Inflammatory macrophage treated with lipopolysaccharide for 4 hours (primary cell): ENCODE measurements around the gene SPOP.
"Not testable (repeated sequence)": the region's sequence is repeated elsewhere in the genome, so short reads cannot be mapped to it uniquely, and the experiment has no call there.

Source experiments
- DNase-seq: peaks from one replicate; pipeline ENCODE4 v3.0.0-alpha.2; 2020

The SPOP gene

GRCh38 chr17:49695698-49696232 is 17.9 kb upstream of the SPOP start:
- DNase-seq = no peak

- peak; percentile 45 for DNase-seq
Observed at GRCh38 chr17:49694847-49695697, 17.2 kb upstream of the SPOP start.

GRCh38 chr17:49692751-49693150 is 14.9 kb upstream of the SPOP start:
- DNase-seq = no peak

- no peak for DNase-seq
Observed at GRCh38 chr17:49691677-49692191, 13.8 kb upstream of the SPOP start.

GRCh38 chr17:49691086-49691676 is 13.3 kb upstream of the SPOP start:
- DNase-seq = no peak

GRCh38 chr17:49690256-49690655 is 12.4 kb upstream of the SPOP start:
- DNase-seq = no peak

GRCh38 chr17:49688848-49689247 is 11.0 kb upstream of the SPOP start:
- no peak for DNase-seq

GRCh38 chr17:49687878-49688491 is 10.1 kb upstream of the SPOP start:
- DNase-seq = peak; percentile 36

GRCh38 chr17:49681106-49681979 is 3.4 kb upstream of the SPOP start:
- DNase-seq = peak; percentile 31

GRCh38 chr17:49680314-49680713 is 2.4 kb upstream of the SPOP start:
- DNase-seq = no peak

GRCh38 chr17:49677134-49677932 is 564 bp downstream of the SPOP start:
- peak; percentile 95 for DNase-seq

- peak; percentile 90 for DNase-seq
Observed at GRCh38 chr17:49676276-49676868, 1.5 kb downstream of the SPOP start.

- DNase-seq = no peak
Observed at GRCh38 chr17:49674507-49674906, 3.4 kb downstream of the SPOP start.

- not testable (repeated sequence) for DNase-seq
Observed at GRCh38 chr17:49673679-49674078, 4.2 kb downstream of the SPOP start.

- peak; percentile 43 for DNase-seq
Observed at GRCh38 chr17:49670641-49671040, 7.3 kb downstream of the SPOP start.

GRCh38 chr17:49670002-49670401 is 7.9 kb downstream of the SPOP start:
- no peak for DNase-seq

- DNase-seq = no peak
Observed at GRCh38 chr17:49667854-49668253, 10.0 kb downstream of the SPOP start.

- no peak for DNase-seq
Observed at GRCh38 chr17:49664706-49665211, 13.1 kb downstream of the SPOP start.

GRCh38 chr17:49659661-49660382 is 18.1 kb downstream of the SPOP start:
- DNase-seq = no peak

- no peak for DNase-seq
Observed at GRCh38 chr17:49656247-49656646, 21.6 kb downstream of the SPOP start.
